GM18511 (cell line): ENCODE data around the gene CACNB2.
"Not testable (repeated sequence)": the region's sequence is repeated elsewhere in the genome, so short reads cannot be mapped to it uniquely, and the experiment has no call there.

ENCODE experiments used
- ATAC-seq: cut with Tn5 transposase; IDR thresholded peaks from one replicate; pipeline ENCODE4 v1.9.1; 2021; ENCODE audit warnings: mild to moderate bottlenecking, moderate library complexity; ENCODE audit not compliant: unreplicated experiment

Gene CACNB2

GRCh38 chr10:18196806-18197550, 56.8 kb downstream of the CACNB2 start:
- ATAC-seq: no peak

GRCh38 chr10:18197706-18198105, 57.5 kb downstream of the CACNB2 start:
- ATAC-seq: no peak

DNA sequence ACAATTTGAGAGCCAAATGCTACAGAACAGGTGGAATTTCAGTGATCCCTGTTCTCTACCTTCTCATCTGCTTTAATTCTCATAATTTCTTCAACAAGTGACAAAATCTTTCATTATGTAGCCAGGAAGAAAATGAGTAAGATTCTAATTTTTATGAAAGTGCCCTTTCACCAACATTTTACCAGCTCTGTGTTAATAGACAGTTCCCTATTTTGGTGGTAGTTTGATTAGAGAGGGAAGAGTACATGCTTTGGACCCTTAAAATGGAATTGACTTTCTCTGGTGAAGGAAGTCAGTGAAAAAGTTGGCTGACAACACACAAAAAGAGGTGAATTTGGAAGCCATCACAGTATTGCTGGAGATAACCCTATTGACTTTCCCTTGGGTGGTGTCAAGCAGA, 61.7 kb downstream of the CACNB2 start:
- ATAC-seq: no peak

- ATAC-seq: no peak
Measured at GRCh38 chr10:18202680-18203460, 62.6 kb downstream of the CACNB2 start.

DNA sequence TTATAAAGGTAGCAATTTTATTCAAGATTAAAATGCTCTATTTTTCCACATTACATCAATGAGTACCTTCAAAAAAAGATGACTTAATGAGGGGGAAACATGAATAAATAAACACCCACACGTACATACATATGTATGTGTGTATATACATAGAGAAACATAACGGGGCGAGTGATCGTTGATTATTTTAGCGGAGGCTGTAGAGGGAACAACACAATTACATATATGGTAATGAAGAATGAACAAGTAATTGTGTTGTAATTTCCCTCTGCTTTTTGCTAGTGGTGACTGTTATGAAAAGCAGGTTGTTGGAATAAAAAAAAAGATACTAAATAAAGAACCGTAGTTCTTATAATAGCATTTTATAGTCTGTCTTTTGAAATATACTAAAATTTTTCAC, 63.2 kb downstream of the CACNB2 start:
- no peak for ATAC-seq

DNA sequence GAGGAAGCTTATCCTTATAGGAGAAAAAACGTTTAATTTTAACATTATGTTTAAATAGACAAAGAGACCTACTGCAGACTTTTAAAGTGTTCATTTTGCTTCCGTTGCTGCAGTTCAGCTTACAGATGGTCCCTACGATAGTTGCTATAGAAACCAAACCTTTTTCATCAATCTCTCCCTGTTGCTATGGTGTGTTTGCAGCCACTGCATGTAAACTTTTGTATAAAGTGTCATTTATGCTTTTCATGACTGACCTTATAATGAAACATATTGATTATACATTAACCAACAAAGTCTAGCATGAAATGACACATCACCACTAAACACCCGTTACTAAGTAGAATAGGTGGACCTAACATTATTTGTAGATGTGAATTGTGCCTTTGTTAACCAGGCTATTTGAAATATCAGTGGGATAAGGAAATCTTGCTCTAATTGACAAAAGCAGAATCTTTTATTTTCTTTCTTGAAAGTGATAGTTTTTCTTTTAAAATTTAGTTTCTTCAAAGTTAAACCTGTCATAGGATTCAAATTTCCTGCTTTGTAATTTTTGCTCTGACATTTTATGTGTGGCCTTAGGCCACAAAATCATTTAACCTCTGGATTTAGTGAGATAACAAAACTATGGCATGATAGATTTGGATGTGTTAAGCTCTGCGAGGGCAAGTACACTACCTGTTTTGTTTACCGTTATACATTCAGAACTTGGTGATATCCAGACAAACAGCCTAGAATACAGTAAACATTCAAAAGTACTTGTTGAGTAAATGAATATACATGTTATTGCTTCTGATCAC, 64.0 kb downstream of the CACNB2 start:
- ATAC-seq: no peak

DNA sequence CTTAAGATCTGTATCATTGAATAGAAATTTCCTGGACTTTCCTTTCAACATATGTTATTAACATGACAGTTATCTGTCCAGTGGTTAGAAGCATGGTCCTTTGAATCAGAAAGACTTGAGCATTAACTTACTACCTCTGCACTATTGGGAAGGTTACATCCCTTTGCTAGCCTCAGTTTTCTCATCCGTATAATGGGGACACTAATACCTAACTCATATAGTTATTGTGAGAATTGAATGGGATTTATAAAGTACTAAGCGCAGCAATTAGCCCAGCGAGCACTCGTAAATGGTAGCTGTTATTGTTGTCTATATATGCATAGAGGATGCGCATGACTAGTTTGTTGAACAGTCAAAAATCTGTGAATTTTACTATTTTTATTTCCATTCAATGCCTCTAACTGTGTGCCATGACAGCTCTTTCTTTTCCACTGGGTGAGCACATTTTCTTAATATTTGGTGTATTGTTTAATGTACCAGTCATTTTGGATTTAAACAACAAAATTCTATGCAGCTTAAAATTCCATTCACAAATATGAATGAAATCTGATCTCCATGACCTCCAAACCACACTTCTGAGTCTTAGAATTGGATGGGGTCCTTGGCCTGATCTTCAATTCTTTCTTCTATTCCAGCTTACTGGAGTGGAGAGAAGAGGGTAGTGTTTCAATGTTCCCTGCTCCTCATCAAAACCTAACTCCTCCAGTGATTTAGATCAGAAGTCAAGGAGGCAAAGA, 65.0 kb downstream of the CACNB2 start:
- no peak for ATAC-seq

- not testable (repeated sequence) for ATAC-seq
Measured at GRCh38 chr10:18208186-18208585, 68.0 kb downstream of the CACNB2 start.

DNA sequence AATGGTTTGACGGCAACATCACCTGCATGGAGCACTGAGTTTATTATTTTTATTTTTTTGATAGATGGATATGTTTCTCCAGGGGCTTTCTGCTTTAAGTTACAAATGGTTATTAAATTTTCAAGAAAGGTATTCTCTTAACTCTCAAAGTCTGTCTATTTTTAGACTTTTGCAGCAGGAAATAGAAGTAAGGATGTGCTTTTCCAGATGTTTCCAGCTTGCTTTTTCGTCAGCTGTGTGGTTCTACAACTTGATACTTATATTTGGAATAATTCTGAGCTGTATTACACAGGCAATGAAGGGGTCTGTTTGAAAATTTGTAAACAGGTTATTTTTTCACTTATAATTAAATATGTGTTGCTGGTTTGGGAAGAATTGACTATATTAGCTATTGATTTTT, 69.0 kb downstream of the CACNB2 start:
- ATAC-seq: no peak

DNA sequence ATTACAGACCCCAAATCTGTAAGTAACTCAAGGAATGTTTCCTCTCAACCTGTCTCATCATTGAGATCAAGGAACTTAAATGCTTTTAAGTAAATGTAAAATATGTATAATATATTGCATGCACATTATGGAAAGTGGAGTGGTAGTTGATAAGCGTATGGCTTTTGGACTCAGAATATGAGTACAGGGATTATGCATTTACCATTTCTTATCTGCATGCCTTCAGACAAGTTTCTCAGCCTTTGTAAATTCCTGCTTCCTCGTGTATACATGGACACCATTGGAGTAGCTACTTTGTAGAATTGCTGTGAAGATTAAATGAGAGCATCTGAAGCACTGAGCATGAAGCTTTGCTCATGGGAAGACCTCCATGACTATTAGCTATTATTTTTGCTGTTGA, 70.5 kb downstream of the CACNB2 start:
- ATAC-seq: no peak

- ATAC-seq: no peak
Measured at GRCh38 chr10:18211862-18212261, 71.6 kb downstream of the CACNB2 start.

- no peak for ATAC-seq
Measured at GRCh38 chr10:18213271-18213670, 73.0 kb downstream of the CACNB2 start.

DNA sequence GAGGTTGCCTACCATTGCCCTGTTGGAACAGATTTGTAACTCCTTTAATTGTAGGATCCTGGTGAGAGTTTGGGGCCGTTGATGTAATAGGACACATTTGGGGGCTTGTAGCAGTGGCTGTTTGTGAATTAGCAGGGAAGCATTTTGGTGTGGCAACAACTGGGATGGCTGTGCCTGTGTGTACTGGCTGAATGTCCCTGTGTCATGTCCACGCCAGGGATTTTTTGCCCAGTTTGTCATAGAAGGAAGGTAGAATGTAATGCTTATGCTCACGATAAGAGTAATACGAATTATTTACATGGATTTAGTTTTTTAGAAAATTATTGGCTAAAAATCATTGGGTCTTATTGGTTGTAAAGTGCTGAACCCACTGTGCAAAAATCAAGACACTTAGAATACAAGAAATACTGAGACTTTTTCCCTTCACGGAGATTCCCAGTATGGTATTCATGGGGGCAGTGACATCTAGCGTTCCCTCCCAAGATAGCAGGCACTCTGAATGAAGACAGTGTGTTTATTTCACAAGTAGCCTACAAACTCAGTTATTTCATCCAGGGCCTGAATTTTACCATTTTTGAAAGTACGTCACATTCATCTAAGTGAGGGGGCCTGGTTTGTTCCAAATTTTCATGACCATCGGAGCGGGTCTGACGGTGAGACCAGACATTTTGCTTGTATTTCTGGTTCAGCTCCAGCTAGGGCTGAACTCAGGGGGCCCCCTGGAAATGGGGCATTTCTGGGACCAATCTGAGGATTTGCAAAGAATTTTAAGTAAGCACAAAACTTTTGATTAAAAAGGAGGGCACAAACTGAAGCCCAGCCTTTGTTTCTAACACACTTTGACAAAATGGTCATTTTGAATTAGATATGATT, 74.7 kb downstream of the CACNB2 start:
- ATAC-seq: no peak

DNA sequence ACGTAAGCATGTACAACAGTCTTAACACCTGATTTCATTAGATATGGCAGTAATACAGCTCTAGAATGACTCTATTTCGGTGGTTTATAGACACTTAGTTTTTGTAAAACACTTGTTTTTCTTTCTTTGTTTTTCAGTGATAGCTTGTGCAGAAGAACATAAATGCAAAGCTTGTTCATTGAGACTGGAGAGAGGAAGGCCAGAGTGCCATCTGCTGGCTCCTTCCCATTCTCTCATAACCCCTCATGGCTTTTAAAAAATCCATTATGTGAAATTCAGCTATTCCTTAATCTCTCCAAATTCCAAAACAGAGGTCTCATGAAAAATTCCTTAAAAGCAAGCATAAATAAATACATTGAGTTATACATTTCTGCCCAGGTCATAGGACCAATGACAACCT, 76.3 kb downstream of the CACNB2 start:
- ATAC-seq: no peak

DNA sequence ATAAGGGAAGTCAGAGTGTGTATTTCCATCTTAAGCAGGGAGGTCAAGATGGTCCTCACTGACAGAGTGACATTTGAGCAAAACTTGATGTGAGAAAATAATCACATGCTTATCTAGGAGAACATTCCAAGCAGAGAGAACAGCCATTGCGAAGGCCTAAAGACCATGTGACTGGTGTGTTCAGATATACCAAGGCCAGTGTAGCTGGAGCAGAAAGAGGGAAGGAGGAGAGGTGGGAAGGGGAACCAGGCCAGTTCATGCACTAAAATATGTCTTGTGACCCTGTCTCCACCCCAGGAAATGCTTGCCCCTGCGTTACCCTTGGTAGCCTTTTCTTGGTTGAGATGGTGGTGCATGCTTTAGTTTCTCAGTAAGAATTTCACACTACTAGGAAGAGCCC, 77.4 kb downstream of the CACNB2 start:
- ATAC-seq: no peak

GRCh38 chr10:18219146-18219545, 78.9 kb downstream of the CACNB2 start:
- ATAC-seq: no peak

GRCh38 chr10:18221123-18221522, 80.9 kb downstream of the CACNB2 start:
- ATAC-seq: no peak

GRCh38 chr10:18221882-18222281, 81.7 kb downstream of the CACNB2 start:
- ATAC-seq: no peak

GRCh38 chr10:18222866-18223265, 82.6 kb downstream of the CACNB2 start:
- ATAC-seq: no peak

GRCh38 chr10:18223898-18224297, 83.7 kb downstream of the CACNB2 start:
- ATAC-seq: no peak
